GM20000 (cell line): Measurements from ENCODE around the gene PML.
A peak's percentile ranks its signal among the peaks of the same experiment; 100 is the strongest.
"Not testable (repeated sequence)": the region's sequence is repeated elsewhere in the genome, so short reads cannot be mapped to it uniquely, and the experiment has no call there.

Source experiments
- DNase-seq: peaks from one replicate; pipeline ENCODE4 v3.0.0; 2012; ENCODE audit warnings: low spot score
- CTCF ChIP-seq: IDR thresholded peaks from 2 replicates; pipeline ENCODE4 v1.5.1; 2012; ENCODE audit warnings: mild to moderate bottlenecking, control low read depth; ENCODE audit errors: extremely low read depth, missing control alignments

The PML gene

GRCh38 chr15:74050556-74051234 lies 56.2 kb downstream of the PML start:
- no peak for DNase-seq
- no peak for TF ChIP-seq CTCF

- not testable (repeated sequence) for DNase-seq
Measured at GRCh38 chr15:74052271-74053260, 58.0 kb downstream of the PML start.

GRCh38 chr15:74053517-74053916 lies 59.0 kb downstream of the PML start:
- DNase-seq: no peak
- TF ChIP-seq CTCF: no peak

- peak; percentile 83 for DNase-seq
Measured at GRCh38 chr15:74053941-74054529, 59.5 kb downstream of the PML start.

GRCh38 chr15:74055804-74056203 lies 61.3 kb downstream of the PML start:
- DNase-seq: no peak
- TF ChIP-seq CTCF: no peak

More at GRCh38 chr15:74053941-74054529, 59.5 kb downstream of the PML start:
- TF ChIP-seq CTCF: peak; percentile 37

GRCh38 chr15:74056330-74056729 lies 61.8 kb downstream of the PML start:
- DNase-seq: not testable (repeated sequence)

- DNase-seq: not testable (repeated sequence)
Measured at GRCh38 chr15:74059050-74059833, 64.7 kb downstream of the PML start.

- TF ChIP-seq CTCF: no peak
- DNase-seq: no peak
Measured at GRCh38 chr15:74060251-74060650, 65.7 kb downstream of the PML start.
